ENCODE results near the gene C17orf58. TPM values are rescaled to one million over a fixed set of nuclear protein-coding genes. Genes with fewer than 3 reads are reported as not detected.
"Not testable (repeated sequence)": the region's sequence is repeated elsewhere in the genome, so short reads cannot be mapped to it uniquely, and the experiment has no call there.

The C17orf58 gene
- total RNA-seq, 1 donor from 2014 or later = 3.4 TPM

GRCh38 chr17:68011199-68011665 is 15.0 kb upstream of the C17orf58 start:
- peak; percentile 87 for DNase-seq (ENCODE audit: low spot score)
- intact Hi-C loops (cut with DNase I) = no loop called here

GRCh38 chr17:68006797-68007196 is 10.5 kb upstream of the C17orf58 start:
- intact Hi-C loops (cut with DNase I) = no loop called here
- DNase-seq (ENCODE audit: low spot score) = no peak

- no peak for DNase-seq (ENCODE audit: low spot score)
- intact Hi-C loops (cut with DNase I) = no loop called here
Observed at GRCh38 chr17:68004201-68004600, 7.9 kb upstream of the C17orf58 start.

- no peak for DNase-seq (ENCODE audit: low spot score)
- intact Hi-C loops (cut with DNase I) = no loop called here
Observed at GRCh38 chr17:67999291-67999911, 3.1 kb upstream of the C17orf58 start.

- DNase-seq (ENCODE audit: low spot score) = no peak
- intact Hi-C loops (cut with DNase I) = no loop called here
Observed at GRCh38 chr17:67998466-67998865, 2.2 kb upstream of the C17orf58 start.

- intact Hi-C loops (cut with DNase I) = no loop called here
- DNase-seq (ENCODE audit: low spot score) = peak; percentile 77
Observed at GRCh38 chr17:67995570-67996263, 552 bp downstream of the C17orf58 start.

- DNase-seq (ENCODE audit: low spot score) = no peak
- intact Hi-C loops (cut with DNase I) = no loop called here
Observed at GRCh38 chr17:67994817-67995569, 1.3 kb downstream of the C17orf58 start.

GRCh38 chr17:67993998-67994361 is 2.3 kb downstream of the C17orf58 start:
- intact Hi-C loops (cut with DNase I) = loop anchor here (1.0 kb wide), 1 partner anchor 25 kb away; no protein-coding TSS in a partner anchor

GRCh38 chr17:67993153-67993997 is 2.9 kb downstream of the C17orf58 start:
- intact Hi-C loops (cut with DNase I) = loop anchor here (1.0 kb wide), 1 partner anchor 26 kb away; no protein-coding TSS in a partner anchor
- DNase-seq (ENCODE audit: low spot score) = peak; percentile 90

More at GRCh38 chr17:67993998-67994361, 2.3 kb downstream of the C17orf58 start:
- no peak for DNase-seq (ENCODE audit: low spot score)

- intact Hi-C loops (cut with DNase I) = loop anchor here (1.0 kb wide), 1 partner anchor 27 kb away; no protein-coding TSS in a partner anchor
- no peak for DNase-seq (ENCODE audit: low spot score)
Observed at GRCh38 chr17:67992548-67993152, 3.6 kb downstream of the C17orf58 start.

- no peak for DNase-seq (ENCODE audit: low spot score)
- intact Hi-C loops (cut with DNase I) = no loop called here
Observed at GRCh38 chr17:67990909-67991308, 5.4 kb downstream of the C17orf58 start.

GRCh38 chr17:67983383-67983688 is 12.9 kb downstream of the C17orf58 start:
- DNase-seq (ENCODE audit: low spot score) = no peak
- intact Hi-C loops (cut with DNase I) = no loop called here

GRCh38 chr17:67982686-67983382 is 13.4 kb downstream of the C17orf58 start:
- intact Hi-C loops (cut with DNase I) = no loop called here
- no peak for DNase-seq (ENCODE audit: low spot score)

GRCh38 chr17:67982034-67982640 is 14.1 kb downstream of the C17orf58 start:
- intact Hi-C loops (cut with DNase I) = no loop called here
- DNase-seq (ENCODE audit: low spot score) = no peak

GRCh38 chr17:67980883-67981282 is 15.4 kb downstream of the C17orf58 start:
- intact Hi-C loops (cut with DNase I) = not testable (repeated sequence)

GRCh38 chr17:67980456-67980855 is 15.8 kb downstream of the C17orf58 start:
- no peak for DNase-seq (ENCODE audit: low spot score)
- intact Hi-C loops (cut with DNase I) = no loop called here

More at GRCh38 chr17:67980883-67981282, 15.4 kb downstream of the C17orf58 start:
- DNase-seq (ENCODE audit: low spot score) = not testable (repeated sequence)

- not testable (repeated sequence) for DNase-seq (ENCODE audit: low spot score)
Observed at GRCh38 chr17:67976306-67976705, 20.0 kb downstream of the C17orf58 start.

GRCh38 chr17:67974598-67975066 is 21.6 kb downstream of the C17orf58 start:
- DNase-seq (ENCODE audit: low spot score) = no peak
- intact Hi-C loops (cut with DNase I) = no loop called here

More at GRCh38 chr17:67976306-67976705, 20.0 kb downstream of the C17orf58 start:
- intact Hi-C loops (cut with DNase I) = not testable (repeated sequence)

Data from cardiac septum (tissue), 1 donor.